ENCODE measurements around the gene STRBP.
"Not testable (repeated sequence)": the region's sequence is repeated elsewhere in the genome, so short reads cannot be mapped to it uniquely, and the experiment has no call there.

The STRBP gene

GRCh38 chr9:123191680-123192079 is 76.7 kb downstream of the STRBP start:
- DNase-seq (ENCODE audit: low spot score) = no peak

DNA sequence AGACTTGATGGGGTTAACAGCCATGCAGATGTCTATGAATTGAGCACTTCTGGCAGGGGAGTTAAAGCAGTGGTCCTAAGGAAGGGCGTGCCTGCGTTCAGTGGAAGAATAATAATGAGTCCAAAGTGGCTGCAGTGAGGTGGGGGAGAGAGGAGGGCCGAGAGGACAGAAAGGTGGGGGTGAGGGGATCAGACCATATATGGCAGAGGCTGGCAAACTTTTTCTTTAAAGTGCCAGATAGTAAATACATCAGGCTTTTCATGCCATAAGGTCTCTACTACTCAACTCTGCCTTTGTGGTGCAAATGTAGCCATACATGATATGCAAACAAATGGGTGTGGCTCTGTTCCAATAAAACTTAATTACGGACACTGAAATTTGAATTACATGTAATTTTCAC is 77.1 kb downstream of the STRBP start:
- no peak for DNase-seq (ENCODE audit: low spot score)

GRCh38 chr9:123187131-123187530 is 81.3 kb downstream of the STRBP start:
- DNase-seq (ENCODE audit: low spot score) = no peak

- not testable (repeated sequence) for DNase-seq (ENCODE audit: low spot score)
Measured at GRCh38 chr9:123186029-123186428, 82.4 kb downstream of the STRBP start.

- no peak for DNase-seq (ENCODE audit: low spot score)
Measured at GRCh38 chr9:123176949-123177348, 91.4 kb downstream of the STRBP start.

GRCh38 chr9:123175854-123176629 is 92.3 kb downstream of the STRBP start:
- no peak for DNase-seq (ENCODE audit: low spot score)

- no peak for DNase-seq (ENCODE audit: low spot score)
Measured at GRCh38 chr9:123174887-123175518, 93.4 kb downstream of the STRBP start.

DNA sequence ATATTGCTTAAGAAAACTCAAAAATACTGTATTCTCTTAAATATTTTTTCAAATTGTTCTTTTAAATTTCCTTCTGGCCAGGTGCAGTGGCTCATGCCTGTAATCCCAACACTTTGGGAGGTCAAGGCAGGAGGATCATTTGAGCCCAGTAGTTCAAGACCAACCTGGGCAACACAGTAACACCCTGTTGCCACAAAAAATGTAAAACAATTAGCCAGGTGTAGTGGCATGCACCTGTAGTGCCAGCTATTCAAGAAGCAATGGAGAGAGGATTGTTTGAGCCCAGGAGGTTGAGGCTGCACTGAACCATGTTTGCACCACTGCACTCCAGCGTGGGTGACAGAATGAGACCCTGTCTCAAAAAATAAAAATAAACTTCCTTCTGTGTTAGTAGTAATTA is 94.3 kb downstream of the STRBP start:
- no peak for DNase-seq (ENCODE audit: low spot score)

DNA sequence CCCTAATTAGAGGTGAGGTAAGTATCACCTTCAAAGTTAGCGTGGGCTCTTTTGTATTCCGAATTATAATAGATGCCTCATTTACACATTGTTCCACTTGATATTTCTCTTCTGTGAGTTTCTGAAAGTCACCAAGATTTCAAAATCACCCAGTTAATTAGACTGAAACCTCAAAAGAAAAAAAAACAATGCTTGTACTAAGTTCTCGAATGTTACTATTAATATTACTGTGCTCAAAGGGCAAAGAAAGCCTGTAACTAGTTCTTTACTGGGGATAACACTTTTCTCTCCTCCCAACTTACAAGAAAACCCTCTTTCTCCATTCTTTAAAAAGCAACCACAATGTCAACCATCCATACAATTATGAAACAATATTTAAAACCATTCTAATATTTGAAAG is 98.5 kb downstream of the STRBP start:
- DNase-seq (ENCODE audit: low spot score) = no peak

DNA sequence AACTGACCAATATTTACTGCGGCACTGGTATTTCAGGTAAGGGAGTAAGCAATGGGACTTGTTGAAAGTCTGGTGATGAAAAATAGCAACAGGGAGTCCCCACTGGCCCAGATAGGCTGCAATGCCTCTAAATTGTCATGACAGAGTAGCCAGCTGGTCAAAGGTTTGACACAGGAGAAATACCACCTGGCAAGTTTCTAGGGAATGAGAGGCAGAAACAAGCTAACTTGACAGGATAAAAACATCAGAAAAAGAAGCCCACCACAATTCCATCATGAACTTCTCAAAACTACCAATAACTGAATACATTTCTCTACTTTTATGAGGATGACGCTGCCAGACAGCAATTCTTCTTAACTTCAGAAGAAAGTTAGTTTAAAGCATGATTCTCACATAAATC is 99.8 kb downstream of the STRBP start:
- DNase-seq (ENCODE audit: low spot score) = peak; percentile 85

DNA sequence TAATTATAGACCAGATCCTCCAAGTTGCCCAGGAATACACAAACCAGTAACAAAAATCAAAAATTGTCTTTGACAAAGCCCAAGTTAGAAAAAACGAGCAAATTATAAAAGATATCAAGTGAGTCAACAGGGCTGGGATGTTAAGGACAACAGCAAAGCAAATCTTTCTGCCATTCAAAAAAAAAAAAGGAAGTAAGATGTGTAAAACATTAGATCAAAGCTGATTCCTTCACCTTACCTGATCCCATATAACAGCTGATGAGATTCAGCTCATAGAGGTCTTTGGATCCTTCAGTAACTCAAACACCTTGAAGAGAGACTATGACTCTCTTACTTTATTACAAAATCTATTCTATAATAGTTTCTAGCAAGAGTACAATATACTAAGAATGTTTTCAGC is 100.9 kb downstream of the STRBP start:
- no peak for DNase-seq (ENCODE audit: low spot score)

GRCh38 chr9:123165813-123166212 is 102.6 kb downstream of the STRBP start:
- no peak for DNase-seq (ENCODE audit: low spot score)

DNA sequence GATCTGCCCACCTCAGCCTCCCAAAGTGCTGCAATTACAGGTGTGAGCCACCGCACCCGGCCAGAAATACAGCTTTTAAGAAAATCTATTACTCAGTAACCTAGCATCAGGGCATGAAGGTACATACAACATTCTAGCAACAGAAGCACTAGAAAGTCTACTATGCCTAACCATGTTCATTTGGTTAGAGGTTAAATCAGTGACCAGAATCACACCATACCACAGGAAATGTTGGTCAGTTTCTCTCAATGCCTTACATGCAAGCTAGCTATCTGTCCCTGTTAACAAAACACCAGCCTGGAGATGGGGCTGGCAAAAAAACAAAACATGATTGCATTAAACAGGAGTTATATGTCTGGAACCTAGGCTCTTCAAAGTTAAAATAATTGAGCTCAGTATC is 104.1 kb downstream of the STRBP start:
- no peak for DNase-seq (ENCODE audit: low spot score)

GRCh38 chr9:123162791-123163345 is 105.5 kb downstream of the STRBP start:
- no peak for DNase-seq (ENCODE audit: low spot score)

- no peak for DNase-seq (ENCODE audit: low spot score)
Measured at GRCh38 chr9:123162360-123162759, 106.0 kb downstream of the STRBP start.

DNA sequence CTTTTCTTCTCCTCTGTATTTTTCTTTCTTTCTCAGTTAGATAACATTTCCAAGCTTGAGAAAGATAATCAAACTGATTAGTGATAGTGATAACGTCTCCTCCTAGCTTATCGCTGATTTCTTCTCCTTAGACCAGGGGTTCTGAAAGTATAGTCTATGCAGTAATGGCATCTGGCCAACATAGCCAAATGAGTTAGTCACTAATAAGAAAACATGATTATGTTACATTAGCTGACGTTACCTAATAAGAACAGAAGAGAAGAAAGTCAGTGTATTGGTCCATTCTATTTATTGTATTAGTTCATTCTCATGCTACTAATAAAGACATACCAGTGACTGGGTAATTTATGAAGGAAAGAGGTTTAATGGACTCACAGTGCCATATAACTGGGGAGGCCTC is 111.2 kb downstream of the STRBP start:
- DNase-seq (ENCODE audit: low spot score) = no peak

GRCh38 chr9:123150708-123151503 is 117.5 kb downstream of the STRBP start:
- DNase-seq (ENCODE audit: low spot score) = no peak

GRCh38 chr9:123149067-123149466 is 119.3 kb downstream of the STRBP start:
- no peak for DNase-seq (ENCODE audit: low spot score)

DNA sequence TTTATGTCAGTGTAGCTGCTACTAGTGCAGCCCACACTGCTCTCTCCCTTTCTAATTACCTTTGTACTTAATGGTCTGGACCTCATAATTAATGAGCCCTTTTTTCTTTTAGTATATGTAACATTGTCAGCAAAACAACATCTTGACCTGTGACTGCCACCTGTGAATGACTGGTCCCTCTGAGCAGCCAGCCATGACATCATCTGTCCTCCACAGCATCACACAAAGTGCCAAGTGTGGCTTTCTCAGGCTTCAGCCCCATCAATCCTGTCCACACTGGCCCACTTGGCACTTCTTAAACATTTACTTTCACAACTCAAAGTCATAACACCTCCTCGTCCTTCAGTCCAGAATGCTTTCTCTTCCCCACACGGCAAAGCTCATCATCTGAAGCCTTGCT is 130.2 kb downstream of the STRBP start:
- DNase-seq (ENCODE audit: low spot score) = no peak

DNA sequence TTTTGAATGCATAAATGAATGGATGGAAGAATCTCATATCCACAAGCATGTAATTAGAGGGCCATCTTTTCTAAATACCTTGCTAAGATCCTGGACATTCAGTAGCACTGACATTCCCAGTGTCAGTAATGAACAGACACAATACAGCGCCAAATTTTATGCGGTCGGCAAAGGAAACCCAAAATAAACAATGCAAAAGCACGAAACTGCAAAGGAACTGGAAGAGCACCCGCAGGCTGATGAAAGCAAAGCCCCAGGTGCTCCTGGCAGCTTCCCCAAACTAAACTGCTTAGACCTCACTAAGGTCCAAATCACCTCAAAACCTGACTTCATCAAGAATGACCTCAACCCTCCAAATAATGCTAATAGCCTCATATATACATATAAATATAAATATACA is 133.0 kb downstream of the STRBP start:
- no peak for DNase-seq (ENCODE audit: low spot score)

- no peak for DNase-seq (ENCODE audit: low spot score)
Measured at GRCh38 chr9:123132696-123133095, 135.7 kb downstream of the STRBP start.

DNA sequence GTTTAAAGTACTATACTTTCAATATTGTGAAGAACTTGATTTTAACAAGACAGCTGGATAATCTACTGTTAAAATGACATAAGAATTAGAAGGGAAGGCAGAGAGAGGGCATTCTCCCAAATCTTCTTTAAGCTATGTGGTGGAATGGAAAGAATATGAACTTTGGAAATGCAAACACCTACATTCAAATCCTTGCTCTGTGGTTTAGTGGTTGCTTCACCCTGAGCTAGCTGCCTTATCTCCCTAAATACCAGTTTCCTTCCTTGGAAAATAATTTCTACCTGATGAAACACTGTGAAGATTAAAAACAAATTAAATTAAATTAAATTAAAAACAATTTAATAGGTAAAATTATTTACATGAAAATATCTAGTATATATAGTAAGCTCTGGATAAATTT is 136.4 kb downstream of the STRBP start:
- DNase-seq (ENCODE audit: low spot score) = no peak

DNA sequence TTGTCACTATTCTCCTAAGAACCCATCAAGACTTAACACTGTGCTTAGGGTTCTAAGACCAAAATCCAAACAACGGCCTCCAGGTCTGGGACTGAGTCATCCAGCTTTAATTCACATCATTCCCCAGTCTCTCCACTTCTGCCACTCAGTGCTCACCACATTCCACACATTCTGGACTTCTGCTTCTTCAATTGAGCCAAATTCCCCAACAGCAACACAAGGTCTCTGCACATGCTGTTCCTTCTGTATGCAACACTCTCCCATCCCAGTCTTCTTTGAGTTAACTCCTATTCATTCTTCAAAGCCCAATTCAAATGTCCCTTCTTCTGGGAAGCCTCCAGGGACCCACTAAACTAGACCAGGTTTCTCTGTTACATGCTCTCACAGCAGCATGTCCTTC is 137.1 kb downstream of the STRBP start:
- no peak for DNase-seq (ENCODE audit: low spot score)

Measured in cerebellar cortex (tissue), 1 donor.